Stimulated activated effector memory CD8-positive, alpha-beta T cell treated with anti-CD3 and anti-CD28 coated beads, Interleukin-12 subunit alpha, Interleukin-12 subunit beta, amount 100 ng/mL, for 72 hours (primary cell): ENCODE measurements around the gene PEAR1.

Experiments used
- ATAC-seq: fragments of 150-1000 bp; cut with Tn5 transposase; 2 replicates; pipeline ENCODE4 v1.10.0; 2021
- DNase-seq, 2 donors: peaks; one replicate each; pipeline ENCODE4 v3.0.0; 2021 to 2022; ENCODE audit warnings: low spot score in 2 of 2
- H3K27ac Mint-ChIP-seq: one replicate; pipeline ENCODE4 v1.8.0; 2022; ENCODE audit warnings: mild to moderate bottlenecking, mixed read lengths
- H3K36me3 Mint-ChIP-seq: one replicate; pipeline ENCODE4 v1.8.0; 2022; ENCODE audit warnings: mild to moderate bottlenecking, mixed read lengths
- H3K4me1 Mint-ChIP-seq: one replicate; pipeline ENCODE4 v1.8.0; 2022; ENCODE audit warnings: mixed read lengths
- H3K4me3 Mint-ChIP-seq: one replicate; pipeline ENCODE4 v1.8.0; 2022; ENCODE audit warnings: mild to moderate bottlenecking, mixed read lengths
- H3K9me3 Mint-ChIP-seq: one replicate; pipeline ENCODE4 v1.8.0; 2022; ENCODE audit warnings: mixed read lengths

Gene PEAR1

DNA sequence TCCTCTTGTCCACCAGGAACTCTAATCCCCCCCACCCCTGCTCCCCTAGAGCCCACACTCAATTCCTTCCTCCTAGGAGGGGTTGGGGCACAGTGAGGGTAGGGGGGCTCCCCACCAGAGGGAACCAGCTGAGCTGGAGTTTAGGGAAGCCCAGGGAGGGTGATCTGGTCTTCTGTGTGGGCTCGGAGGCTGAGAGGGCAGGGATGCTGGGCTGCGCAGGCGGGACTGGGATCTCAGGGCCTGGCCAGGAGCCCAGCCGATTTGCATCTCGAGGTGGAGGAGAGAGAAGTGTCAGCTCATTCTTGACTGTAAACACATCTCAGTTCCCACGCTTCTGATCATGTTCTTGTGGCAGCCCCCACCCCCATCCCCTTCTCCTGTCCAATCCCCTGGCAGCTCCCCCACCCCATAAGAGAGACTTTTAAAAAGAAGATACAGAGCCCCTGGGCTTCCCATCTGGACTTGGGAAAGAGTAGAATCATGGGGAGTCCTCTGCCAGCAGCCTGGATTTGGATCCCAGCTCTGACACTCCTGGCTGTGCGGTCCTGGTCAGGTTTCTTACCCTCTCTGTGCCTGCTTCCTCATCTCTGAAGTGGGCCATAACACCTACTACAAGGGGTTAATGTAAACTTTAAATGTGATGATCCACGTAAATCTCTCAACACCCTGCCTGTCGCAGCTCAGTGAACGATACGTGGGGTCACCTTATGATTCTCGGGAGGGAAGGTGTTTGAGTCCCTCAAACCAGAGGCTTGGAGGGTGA lies 6.6 kb downstream of the PEAR1 start:
- no peaks in the 10 kb centered on the region for H3K9me3 Mint-ChIP-seq
- no peaks in the 10 kb centered on the region for H3K36me3 Mint-ChIP-seq
- peaks cover 10% of the 10 kb centered on the region for H3K4me1 Mint-ChIP-seq
- DNase-seq = no peak
- no peak overlapping the region for H3K27ac Mint-ChIP-seq
- no peak overlapping the region for H3K4me3 Mint-ChIP-seq
- no peak for ATAC-seq

DNA sequence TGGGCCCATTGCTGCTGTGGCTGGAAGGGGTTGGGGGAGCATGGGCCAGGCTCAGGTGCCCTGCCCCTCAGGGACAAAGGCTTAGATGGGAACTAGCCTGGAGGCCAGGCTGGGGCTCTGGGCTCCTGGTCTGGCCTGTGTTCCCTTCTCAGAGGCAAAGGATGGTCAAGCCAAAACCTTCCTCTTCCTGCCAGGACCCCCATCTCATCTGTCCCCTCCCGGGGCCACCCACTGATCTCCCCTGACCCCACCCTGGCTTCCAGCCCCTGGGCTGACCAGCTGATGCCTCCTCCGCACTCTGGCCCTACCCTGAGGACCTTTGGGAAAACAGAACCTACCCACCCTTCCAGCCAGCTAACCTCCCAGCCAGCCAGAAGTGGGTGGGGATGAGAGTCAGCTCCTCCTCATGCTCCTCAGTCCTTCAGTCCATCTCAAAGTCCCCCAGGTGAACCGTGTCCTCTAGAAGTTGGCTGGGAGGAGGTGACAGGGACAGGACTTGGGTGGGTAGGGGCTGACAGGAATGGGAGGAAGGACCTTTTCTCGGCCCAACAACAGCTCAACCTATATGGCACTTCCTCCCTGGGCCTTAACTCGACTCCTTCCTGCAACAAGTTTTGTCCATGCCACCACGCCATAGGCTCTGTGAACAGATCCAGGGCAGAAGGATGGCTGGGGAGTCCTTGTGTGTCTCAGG lies 7.5 kb downstream of the PEAR1 start:
- Mint-ChIP-seq H3K9me3 (no peaks in the 10 kb centered on the region), H3K36me3 (no peaks in the 10 kb centered on the region), H3K27ac (peak overlapping the region; percentile 63), H3K4me1 (peaks cover 10% of the 10 kb centered on the region), H3K4me3 (no peak overlapping the region)
- ATAC-seq = no peak
- DNase-seq = no peak

DNA sequence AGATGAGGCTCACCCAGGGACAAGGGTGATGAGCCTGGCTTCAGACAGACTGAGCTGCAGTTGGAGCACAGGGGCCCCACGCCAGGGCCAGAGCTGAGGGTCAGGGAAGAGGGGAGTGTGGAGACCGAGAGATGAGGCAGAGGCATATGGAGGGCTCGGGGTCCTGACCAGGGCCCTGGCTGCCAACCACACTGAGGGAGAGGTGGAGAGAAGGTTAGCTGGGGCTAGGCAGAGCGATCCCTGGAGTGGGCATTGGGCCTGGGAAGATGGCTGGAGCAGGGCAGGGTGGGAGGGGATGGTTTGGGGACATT lies 8.0 kb downstream of the PEAR1 start:
- H3K36me3 Mint-ChIP-seq = no peaks in the 10 kb centered on the region

DNA sequence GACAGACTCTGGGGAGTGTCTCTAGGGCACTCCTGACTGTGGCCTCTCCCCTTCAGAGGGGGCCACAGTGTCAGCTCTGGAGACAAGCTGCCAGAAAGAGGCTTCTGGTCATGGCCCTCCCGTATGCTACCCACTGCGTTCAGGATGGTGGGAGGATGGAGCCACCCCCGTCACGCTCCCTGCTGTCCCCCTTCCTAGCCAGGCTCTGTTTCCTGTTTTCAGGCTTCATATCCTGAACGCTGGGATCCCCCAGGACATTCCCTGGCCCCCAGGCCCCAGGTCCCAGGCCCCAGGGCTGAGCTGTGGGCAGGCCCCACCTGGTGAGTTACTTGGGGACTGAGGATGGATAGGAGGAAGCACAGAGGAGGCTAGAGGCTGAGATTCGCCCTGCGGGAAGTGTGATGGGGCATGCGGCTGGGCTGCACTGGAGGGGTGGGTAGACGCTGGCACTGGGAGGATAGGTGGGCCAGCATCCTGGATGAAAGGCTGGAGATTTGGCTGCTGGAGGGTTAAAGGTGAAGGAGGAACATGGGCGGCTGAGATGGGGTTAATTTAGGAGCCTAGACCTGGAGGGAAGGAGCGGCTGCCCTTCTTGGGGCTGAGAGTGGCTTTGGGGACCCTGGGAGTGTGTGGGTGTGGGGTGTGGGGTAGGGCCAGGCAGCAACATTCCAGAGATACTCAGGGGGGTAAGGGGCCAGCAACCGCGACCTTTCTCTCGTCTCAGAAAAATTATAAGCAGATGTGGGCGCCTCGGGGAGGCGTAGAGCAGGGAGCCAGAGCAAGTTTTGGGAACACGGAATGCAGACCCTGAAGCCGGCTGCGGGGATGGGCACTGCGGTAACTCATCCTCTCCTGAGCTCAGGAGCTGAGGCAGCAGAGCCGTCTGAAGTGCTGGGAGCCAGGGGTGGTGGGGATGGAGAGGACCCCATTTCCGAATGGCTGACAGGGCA lies 8.7 kb downstream of the PEAR1 start:
- no peak for DNase-seq
- Mint-ChIP-seq H3K27ac (peak overlapping the region; percentile 63), H3K9me3 (no peaks in the 10 kb centered on the region), H3K36me3 (no peaks in the 10 kb centered on the region), H3K4me3 (no peak overlapping the region), H3K4me1 (peaks cover 15% of the 10 kb centered on the region)
- ATAC-seq = no peak

More for the DNA sequence above, 8.0 kb downstream of the PEAR1 start:
- DNase-seq = no peak
- Mint-ChIP-seq H3K4me1 (peaks cover 10% of the 10 kb centered on the region), H3K4me3 (no peak overlapping the region), H3K9me3 (no peaks in the 10 kb centered on the region), H3K27ac (peak overlapping the region; percentile 63)
- no peak for ATAC-seq

DNA sequence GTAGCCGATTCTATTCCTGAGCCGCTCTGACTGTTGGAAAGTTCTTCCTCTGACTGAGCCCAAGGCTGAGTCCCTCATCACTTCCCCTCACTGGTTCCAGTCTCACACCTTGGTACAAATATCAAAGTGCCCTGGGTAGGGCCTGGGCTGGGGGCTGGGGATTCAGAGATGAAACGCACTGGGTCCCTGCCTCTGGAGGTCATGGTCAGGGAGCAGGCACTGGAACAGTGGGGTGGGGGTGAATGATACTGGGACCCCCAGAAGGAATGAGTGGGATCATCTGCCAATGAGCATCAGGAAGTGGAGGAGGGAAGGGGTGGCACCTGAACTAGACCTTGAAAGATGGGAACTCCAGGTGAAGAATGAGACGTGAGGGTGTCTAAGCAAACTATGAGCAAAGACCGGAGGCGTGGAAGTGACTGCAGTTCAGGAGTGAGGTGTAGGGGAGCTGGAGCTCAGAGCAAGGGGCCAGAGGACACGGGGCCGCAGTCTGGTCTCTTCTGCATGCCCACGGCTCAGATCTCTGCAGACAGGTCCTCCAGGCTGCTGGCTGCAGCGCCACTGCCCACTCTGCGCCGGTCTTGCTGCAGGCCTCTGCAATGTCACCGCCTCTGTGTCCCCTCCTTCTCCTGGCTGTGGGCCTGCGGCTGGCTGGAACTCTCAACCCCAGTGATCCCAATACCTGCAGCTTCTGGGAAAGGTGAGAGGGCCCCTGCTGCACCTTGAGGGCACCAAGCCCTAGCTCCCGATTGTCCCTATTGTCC lies 10.0 kb downstream of the PEAR1 start:
- no peaks in the 10 kb centered on the region for H3K36me3 Mint-ChIP-seq
- H3K4me3 Mint-ChIP-seq = no peak overlapping the region
- no peak overlapping the region for H3K27ac Mint-ChIP-seq
- no peak for DNase-seq
- ATAC-seq = no peak
- H3K4me1 Mint-ChIP-seq = peaks cover 7% of the 10 kb centered on the region
- H3K9me3 Mint-ChIP-seq = no peaks in the 10 kb centered on the region

DNA sequence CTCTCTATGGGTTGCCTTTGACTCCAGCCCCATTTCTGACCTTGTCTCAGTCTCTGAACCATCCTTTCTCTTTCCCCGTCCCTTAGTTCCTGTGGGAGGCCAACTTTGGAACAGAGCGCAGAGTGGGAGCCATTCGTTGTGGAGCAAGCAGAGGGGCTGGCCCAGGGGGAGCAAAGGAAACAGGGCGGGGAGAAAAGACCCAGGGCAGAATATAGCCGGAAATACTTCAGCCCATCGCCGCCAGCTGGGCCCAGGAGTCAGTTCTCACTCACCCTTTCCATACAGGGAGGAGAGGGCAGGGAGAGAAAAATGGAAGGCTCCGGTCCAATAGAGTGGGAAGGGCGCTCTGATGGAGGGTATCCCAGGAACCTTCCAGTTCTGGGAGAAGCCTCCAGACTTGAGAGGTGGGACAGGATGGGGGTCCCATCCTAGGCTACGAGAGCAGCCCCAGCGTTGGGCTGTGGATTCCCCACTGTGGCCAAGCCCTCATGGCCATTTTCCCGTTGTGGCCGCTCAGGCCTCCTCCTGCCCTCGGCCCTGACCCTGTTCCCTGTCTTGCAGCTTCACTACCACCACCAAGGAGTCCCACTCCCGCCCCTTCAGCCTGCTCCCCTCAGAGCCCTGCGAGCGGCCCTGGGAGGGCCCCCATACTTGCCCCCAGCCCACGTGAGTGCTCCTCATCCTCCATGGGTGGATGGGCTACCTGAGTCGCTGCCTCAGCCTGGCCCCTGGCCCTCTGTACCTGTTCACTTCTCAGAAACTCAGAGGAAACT lies 10.9 kb downstream of the PEAR1 start:
- no peaks in the 10 kb centered on the region for H3K36me3 Mint-ChIP-seq
- no peaks in the 10 kb centered on the region for H3K9me3 Mint-ChIP-seq
- DNase-seq (no peak), ATAC-seq (no peak)
- H3K4me1 Mint-ChIP-seq = peaks cover 6% of the 10 kb centered on the region
- H3K4me3 Mint-ChIP-seq = no peak overlapping the region
- no peak overlapping the region for H3K27ac Mint-ChIP-seq

DNA sequence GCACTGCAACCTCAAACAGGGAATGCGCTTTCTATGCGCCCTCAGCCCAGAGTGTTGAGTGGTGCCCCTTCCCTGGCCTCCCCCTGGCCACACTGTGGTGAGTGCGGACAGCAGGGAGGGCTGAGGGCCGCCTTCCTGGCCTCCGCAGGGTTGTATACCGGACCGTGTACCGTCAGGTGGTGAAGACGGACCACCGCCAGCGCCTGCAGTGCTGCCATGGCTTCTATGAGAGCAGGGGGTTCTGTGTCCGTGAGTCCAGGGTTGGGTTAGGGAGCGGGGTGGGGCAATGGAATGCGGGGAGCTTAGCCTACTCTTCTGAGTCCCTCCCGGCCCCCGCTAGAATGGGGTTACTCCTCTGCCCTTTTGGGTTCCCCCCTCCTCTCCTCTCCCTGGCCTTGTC lies 11.7 kb downstream of the PEAR1 start:
- Mint-ChIP-seq H3K4me1 (peaks cover 6% of the 10 kb centered on the region), H3K27ac (no peak overlapping the region)

DNA sequence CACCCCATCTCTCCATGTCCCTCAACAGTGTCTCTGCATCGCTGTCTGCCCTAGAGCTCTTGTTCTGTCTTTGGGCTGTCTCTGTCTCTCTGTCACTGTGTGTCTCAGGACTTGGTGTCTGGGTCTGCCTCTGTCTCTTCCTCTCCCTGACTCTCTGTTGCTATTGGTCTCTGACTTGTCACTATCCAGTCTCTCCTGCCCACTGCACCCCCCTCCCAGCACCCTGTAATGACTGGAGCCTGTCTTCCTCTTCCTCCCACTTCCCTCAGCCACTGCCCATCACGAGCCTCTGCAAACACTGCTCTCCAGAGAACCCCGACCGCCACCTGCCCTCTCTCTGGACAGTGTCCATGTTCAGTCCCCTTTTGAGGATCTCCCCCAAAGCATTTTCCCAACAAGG lies 12.1 kb downstream of the PEAR1 start:
- ATAC-seq = no peak
- H3K36me3 Mint-ChIP-seq = no peaks in the 10 kb centered on the region
- no peak overlapping the region for H3K4me3 Mint-ChIP-seq
- H3K4me1 Mint-ChIP-seq = peaks cover 10% of the 10 kb centered on the region
- no peaks in the 10 kb centered on the region for H3K9me3 Mint-ChIP-seq
- H3K27ac Mint-ChIP-seq = no peak overlapping the region
- DNase-seq = no peak

More for the DNA sequence above, 11.7 kb downstream of the PEAR1 start:
- Mint-ChIP-seq H3K4me3 (no peak overlapping the region), H3K36me3 (no peaks in the 10 kb centered on the region), H3K9me3 (no peaks in the 10 kb centered on the region)
- no peak for ATAC-seq
- DNase-seq = no peak

DNA sequence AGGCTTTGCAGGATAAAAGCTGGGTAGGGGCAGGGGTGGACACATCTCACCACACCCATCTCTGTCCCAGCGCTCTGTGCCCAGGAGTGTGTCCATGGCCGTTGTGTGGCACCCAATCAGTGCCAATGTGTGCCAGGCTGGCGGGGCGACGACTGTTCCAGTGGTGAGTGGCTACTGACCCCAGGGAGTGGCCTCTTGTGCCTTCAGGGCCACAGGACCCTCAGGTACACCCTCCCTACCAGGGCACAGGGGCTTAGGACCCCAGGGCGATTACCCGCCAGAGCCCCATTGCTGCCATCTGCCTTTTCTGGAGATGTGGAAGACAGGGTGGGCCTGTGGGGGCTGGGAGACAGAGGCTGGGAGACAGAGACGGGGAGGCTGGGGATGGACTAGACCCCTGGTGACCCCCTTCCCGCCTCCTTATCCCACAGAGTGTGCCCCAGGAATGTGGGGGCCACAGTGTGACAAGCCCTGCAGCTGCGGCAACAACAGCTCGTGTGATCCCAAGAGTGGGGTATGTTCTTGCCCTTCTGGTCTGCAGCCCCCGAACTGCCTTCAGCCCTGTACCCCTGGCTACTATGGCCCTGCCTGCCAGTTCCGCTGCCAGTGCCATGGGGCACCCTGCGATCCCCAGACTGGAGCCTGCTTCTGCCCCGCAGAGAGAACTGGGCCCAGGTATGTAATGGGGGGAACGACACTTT lies 12.8 kb downstream of the PEAR1 start:
- peaks cover 16% of the 10 kb centered on the region for H3K4me1 Mint-ChIP-seq
- H3K36me3 Mint-ChIP-seq = no peaks in the 10 kb centered on the region
- H3K9me3 Mint-ChIP-seq = no peaks in the 10 kb centered on the region
- DNase-seq = no peak
- ATAC-seq = no peak
- H3K27ac Mint-ChIP-seq = no peak overlapping the region
- no peak overlapping the region for H3K4me3 Mint-ChIP-seq

DNA sequence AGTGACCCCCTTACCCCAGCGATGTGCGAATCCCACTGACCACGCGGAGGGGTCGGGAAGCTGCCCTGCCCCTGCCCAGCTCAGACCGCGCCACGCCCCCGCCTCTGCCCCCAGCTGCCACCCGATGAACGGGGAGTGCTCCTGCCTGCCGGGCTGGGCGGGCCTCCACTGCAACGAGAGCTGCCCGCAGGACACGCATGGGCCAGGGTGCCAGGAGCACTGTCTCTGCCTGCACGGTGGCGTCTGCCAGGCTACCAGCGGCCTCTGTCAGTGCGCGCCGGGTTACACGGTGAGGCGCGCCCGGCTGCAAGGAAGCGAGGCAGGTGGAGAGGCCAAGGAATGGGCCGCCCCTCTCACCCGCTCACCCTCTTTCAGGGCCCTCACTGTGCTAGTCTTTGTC lies 15.0 kb downstream of the PEAR1 start:
- H3K4me3 Mint-ChIP-seq = no peak overlapping the region
- no peaks in the 10 kb centered on the region for H3K9me3 Mint-ChIP-seq
- DNase-seq (no peak), ATAC-seq (no peak)
- H3K27ac Mint-ChIP-seq = no peak overlapping the region
- no peaks in the 10 kb centered on the region for H3K36me3 Mint-ChIP-seq
- peaks cover 16% of the 10 kb centered on the region for H3K4me1 Mint-ChIP-seq

DNA sequence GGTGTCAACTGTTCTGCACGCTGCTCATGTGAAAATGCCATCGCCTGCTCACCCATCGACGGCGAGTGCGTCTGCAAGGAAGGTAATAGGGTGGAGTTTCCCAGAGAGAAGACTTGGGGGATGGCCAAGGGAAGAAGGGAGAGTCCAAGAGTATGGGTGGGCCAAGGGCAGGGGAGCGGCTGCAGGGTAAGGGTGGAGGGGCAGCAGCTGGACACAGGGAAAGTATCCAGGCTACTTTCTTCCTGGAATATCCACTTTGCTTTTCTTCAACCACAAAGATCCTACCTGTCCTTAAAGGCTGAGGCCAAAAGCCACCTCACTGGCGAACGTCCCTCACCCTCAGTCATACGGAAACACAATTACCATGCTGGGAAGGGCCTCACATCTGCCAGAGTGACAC lies 15.4 kb downstream of the PEAR1 start:
- Mint-ChIP-seq H3K36me3 (no peaks in the 10 kb centered on the region), H3K4me3 (no peak overlapping the region), H3K9me3 (no peaks in the 10 kb centered on the region), H3K27ac (no peak overlapping the region), H3K4me1 (peaks cover 16% of the 10 kb centered on the region)
- no peak for ATAC-seq
- no peak for DNase-seq

DNA sequence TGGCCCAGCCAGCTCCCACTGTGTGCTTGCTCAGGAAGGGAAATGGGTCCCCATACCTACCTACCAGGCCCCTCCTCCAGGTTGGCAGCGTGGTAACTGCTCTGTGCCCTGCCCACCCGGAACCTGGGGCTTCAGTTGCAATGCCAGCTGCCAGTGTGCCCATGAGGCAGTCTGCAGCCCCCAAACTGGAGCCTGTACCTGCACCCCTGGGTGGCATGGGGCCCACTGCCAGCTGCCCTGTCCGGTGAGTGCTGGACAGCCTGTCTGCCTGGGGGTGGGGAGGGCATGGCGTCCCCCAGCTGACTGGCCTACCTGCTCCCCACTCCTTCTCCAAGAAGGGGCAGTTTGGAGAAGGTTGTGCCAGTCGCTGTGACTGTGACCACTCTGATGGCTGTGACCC lies 16.2 kb downstream of the PEAR1 start:
- peaks cover 16% of the 10 kb centered on the region for H3K4me1 Mint-ChIP-seq
- H3K9me3 Mint-ChIP-seq = no peaks in the 10 kb centered on the region

DNA sequence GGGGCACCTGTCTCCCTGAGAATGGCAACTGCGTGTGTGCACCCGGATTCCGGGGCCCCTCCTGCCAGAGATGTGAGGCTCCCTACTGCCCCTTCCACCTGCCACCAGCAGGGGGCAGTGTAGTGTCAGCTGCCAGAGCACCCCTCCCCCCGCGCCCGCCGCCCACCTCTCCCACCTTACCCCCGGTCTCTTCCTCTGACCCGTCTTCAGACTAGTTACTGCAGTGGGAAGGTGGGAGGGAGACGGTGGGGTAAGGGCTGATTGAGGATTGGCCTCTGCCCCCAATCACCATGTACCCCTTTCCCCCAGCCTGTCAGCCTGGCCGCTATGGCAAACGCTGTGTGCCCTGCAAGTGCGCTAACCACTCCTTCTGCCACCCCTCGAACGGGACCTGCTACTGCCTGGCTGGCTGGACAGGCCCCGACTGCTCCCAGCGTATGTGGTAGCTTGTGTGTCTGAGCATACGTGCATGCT lies 16.8 kb downstream of the PEAR1 start:
- ATAC-seq (peak; percentile 37), DNase-seq (peak; percentile 57 to 78)
- H3K9me3 Mint-ChIP-seq = no peaks in the 10 kb centered on the region
- H3K4me3 Mint-ChIP-seq = no peak overlapping the region
- H3K27ac Mint-ChIP-seq = no peak overlapping the region
- H3K36me3 Mint-ChIP-seq = no peaks in the 10 kb centered on the region
- H3K4me1 Mint-ChIP-seq = peaks cover 16% of the 10 kb centered on the region

More for the DNA sequence above, 16.2 kb downstream of the PEAR1 start:
- Mint-ChIP-seq H3K4me3 (no peak overlapping the region), H3K27ac (no peak overlapping the region), H3K36me3 (no peaks in the 10 kb centered on the region)
- ATAC-seq = no peak
- no peak for DNase-seq
